K562 (cell line): ENCODE data around the gene TRIOBP. TPM values are rescaled to one million over a fixed set of nuclear protein-coding genes. Genes with fewer than 3 reads are reported as not detected.
A peak's percentile ranks its signal among the peaks of the same experiment; 100 is the strongest.

ENCODE experiments used
- ATAC-seq: fragments of 200-7000 bp; cut with Tn5 transposase; 3 replicates; pipeline ENCODE4 v1.9.1; 2020; ENCODE audit warnings: moderate library complexity
- BruUV-seq: library from RNA; stranded (reverse); fragments of 400-500 nt; replicated peaks from 2 replicates; lab custom pipeline; 2021; lab: Mats Ljungman, UMichigan
- CTCF ChIA-PET: fragments of 300-600 bp; formaldehyde crosslinking; extraction: SDS; loops from one replicate; lab custom pipeline; 2021; ENCODE audit warnings: low intra/inter-chr PET ratio; lab: Yijun Ruan, JAX
- POLR2A ChIA-PET: fragments of 300-600, 350-650 bp; sonication (Branson Sonifier 250); formaldehyde crosslinking; extraction: SDS; loops from one replicate; lab custom pipeline; 2021; ENCODE audit warnings: antibody characterized with exemption, inconsistent platforms; lab: Yijun Ruan, JAX
- DNase-seq, 4 experiments: peaks; one replicate each; pipeline versions ENCODE4 v3.0.0 to v3.0.0-alpha.2; 2011 to 2018; ENCODE audit warnings: low spot score in 3 of 4, mixed read lengths in 3 of 4; ENCODE audit errors: extremely low read depth in 1 of 4
- FAIRE-seq: peaks from 2 replicates; lab custom pipeline; 2011; peaks lifted over from hg19 to GRCh38; lab: Jason Lieb, UNC
- H2AFZ ChIP-seq: 2 replicates; pipeline ENCODE4 v1.6.0; 2011; ENCODE audit warnings: low read depth, low read length, control low read depth, inconsistent platforms
- H3K27ac ChIP-seq: fragments of 200-600 bp; 3 replicates; pipeline ENCODE4 v1.8.0; 2011; ENCODE audit warnings: low read depth, mild to moderate bottlenecking, control low read depth, inconsistent platforms, low read length, moderate library complexity, mixed read lengths; ENCODE audit errors: extremely low read depth
- H3K27me3 ChIP-seq, 2 experiments: fragments of 300-600 bp in 1 of 2; 2 replicates in 1 of 2; 3 replicates in 1 of 2; pipeline versions ENCODE4 v1.6.0 to v1.8.0; 2011; ENCODE audit warnings: inconsistent platforms in 2 of 2, low read length in 2 of 2, mild to moderate bottlenecking in 1 of 2, mixed read lengths in 1 of 2, moderate library complexity in 1 of 2; ENCODE audit not compliant: control insufficient read depth in 2 of 2, insufficient read depth in 2 of 2
- H3K36me3 ChIP-seq: fragments of 300-600 bp; 3 replicates; pipeline ENCODE4 v1.8.0; 2011; ENCODE audit warnings: mild to moderate bottlenecking, low read length, inconsistent platforms; ENCODE audit not compliant: control insufficient read depth, insufficient read depth
- H3K4me1 ChIP-seq, 2 experiments: fragments of 200-600 bp in 1 of 2; replicated peaks in 1 of 2; 2 replicates in 1 of 2; 3 replicates in 1 of 2; pipeline versions ENCODE4 v1.5.1 to v1.8.0; 2011; ENCODE audit warnings: inconsistent platforms in 2 of 2, low read length in 2 of 2, mild to moderate bottlenecking in 1 of 2, mixed read lengths in 1 of 2, moderate library complexity in 1 of 2; ENCODE audit not compliant: control insufficient read depth in 2 of 2, insufficient read depth in 2 of 2
- H3K4me2 ChIP-seq: 2 replicates; pipeline ENCODE4 v1.6.1; 2011; ENCODE audit warnings: low read length, control low read depth, inconsistent platforms, mixed read lengths; ENCODE audit not compliant: insufficient read depth
- H3K4me3 ChIP-seq: fragments of 200-600 bp; sonication (generic), shearing (Covaris generic); 2 replicates; pipeline ENCODE4 v1.5.1; 2016; ENCODE audit warnings: control low read depth, inconsistent platforms
- H3K79me2 ChIP-seq: fragments of 200-600 bp; 3 replicates; pipeline ENCODE4 v1.8.0; 2011; ENCODE audit warnings: low read length, inconsistent platforms; ENCODE audit not compliant: control insufficient read depth, insufficient read depth
- H3K9ac ChIP-seq, 2 experiments: 2 replicates each; pipeline versions ENCODE4 v1.6.0 to v1.6.1; 2011; ENCODE audit warnings: low read depth in 2 of 2, low read length in 2 of 2, control low read depth in 1 of 2, inconsistent platforms in 1 of 2, mild to moderate bottlenecking in 1 of 2, mixed read lengths in 1 of 2; ENCODE audit not compliant: insufficient read depth in 1 of 2
- H3K9me1 ChIP-seq: one replicate; pipeline ENCODE4 v1.6.0; 2011; ENCODE audit warnings: inconsistent platforms, mild to moderate bottlenecking, low read length, moderate library complexity; ENCODE audit not compliant: control insufficient read depth, insufficient read depth
- H3K9me3 ChIP-seq: replicated peaks from 2 replicates; pipeline ENCODE4 v1.5.1; 2011; ENCODE audit warnings: low read depth, low read length, inconsistent platforms; ENCODE audit not compliant: control insufficient read depth, insufficient read depth
- H4K20me1 ChIP-seq: replicated peaks from 2 replicates; pipeline ENCODE4 v1.6.1; 2011; ENCODE audit warnings: low read length, inconsistent platforms, mixed read lengths; ENCODE audit not compliant: control insufficient read depth, insufficient read depth
- BCL6 ChIP-seq: fragments of 250-450 bp; sonication (Bioruptor Pico); IDR thresholded peaks from 2 replicates; pipeline ENCODE4 v1.4.0; 2020
- GTF2A2 ChIP-seq: IDR thresholded peaks from 2 replicates; pipeline ENCODE4 v1.6.1; 2016; ENCODE audit warnings: mild to moderate bottlenecking, missing genetic modification characterization, missing compliant biosample characterization
- L3MBTL2 ChIP-seq: fragments of 450-650 bp; IDR thresholded peaks from 2 replicates; pipeline ENCODE4 v1.6.1; 2016; ENCODE audit warnings: mild to moderate bottlenecking, moderate library complexity
- MXI1 ChIP-seq: IDR thresholded peaks from 2 replicates; pipeline ENCODE4 v1.6.1; 2011; ENCODE audit warnings: low read depth, mild to moderate bottlenecking, improper control_type of control experiment, low read length
- NCOA6 ChIP-seq: fragments of 450-650 bp; IDR thresholded peaks from 2 replicates; pipeline ENCODE4 v1.6.1; 2017; ENCODE audit warnings: mild to moderate bottlenecking
- NR2C1 ChIP-seq, 2 experiments: fragments of 450-650 bp; IDR thresholded peaks; 2 replicates each; pipeline ENCODE4 v1.6.1; 2017; ENCODE audit warnings: mild to moderate bottlenecking in 2 of 2, antibody characterized with exemption in 1 of 2, inconsistent platforms in 1 of 2, missing compliant biosample characterization in 1 of 2, missing genetic modification characterization in 1 of 2
- NR4A1 ChIP-seq, 2 experiments: fragments of 250-450 bp in 1 of 2; fragments of 450-650 bp in 1 of 2; sonication (Bioruptor Pico) in 1 of 2; IDR thresholded peaks; 2 replicates each; pipeline versions ENCODE4 v1.4.0 to v1.6.1; 2016 to 2020; ENCODE audit warnings: mild to moderate bottlenecking in 2 of 2, missing compliant biosample characterization in 1 of 2, missing genetic modification characterization in 1 of 2, moderate library complexity in 1 of 2
- SIN3B ChIP-seq: fragments of 450-650 bp; IDR thresholded peaks from 2 replicates; pipeline ENCODE4 v1.6.1; 2017; ENCODE audit warnings: low read depth, mild to moderate bottlenecking, moderate library complexity
- SREBF2 ChIP-seq: sonication (generic); formaldehyde crosslinking; IDR thresholded peaks from 2 replicates; pipeline ENCODE4 v1.4.0; 2020; ENCODE audit warnings: mild to moderate bottlenecking, missing genetic modification reagents
- TBP ChIP-seq: optimal IDR thresholded peaks from 2 replicates; pipeline ENCODE3; 2011; ENCODE audit warnings: low read depth, low read length, improper control_type of control experiment
- TOE1 ChIP-seq, 2 experiments: fragments of 450-650 bp in 1 of 2; sonication (generic) in 1 of 2; formaldehyde crosslinking in 1 of 2; IDR thresholded peaks; 2 replicates each; pipeline versions ENCODE4 v1.7.1 to v1.8.0; 2016 to 2022; ENCODE audit warnings: borderline replicate concordance in 2 of 2, mild to moderate bottlenecking in 2 of 2, antibody characterized with exemption in 1 of 2, inconsistent platforms in 1 of 2, low read depth in 1 of 2, missing genetic modification reagents in 1 of 2, moderate library complexity in 1 of 2
- ZBED1 ChIP-seq: IDR thresholded peaks from 2 replicates; pipeline ENCODE4 v1.6.1; 2014
- ZKSCAN8 ChIP-seq: fragments of 200-800 bp; sonication (Bioruptor generic); IDR thresholded peaks from 2 replicates; pipeline ENCODE4 v1.6.1; 2016; ENCODE audit warnings: missing genetic modification characterization, missing compliant biosample characterization
- ZNF324 ChIP-seq: fragments of 250-450 bp; sonication (Bioruptor Pico); IDR thresholded peaks from 2 replicates; pipeline ENCODE4 v1.4.0; 2020; ENCODE audit warnings: mild to moderate bottlenecking
- WGBS: fragments of 100-300 bp; shearing (Covaris generic); methylation state at CpG from one replicate; pipeline ENCODE4 v1.1.6; 2016; ENCODE audit warnings: low coverage, mixed read lengths; ENCODE audit not compliant: insufficient coverage; ENCODE audit errors: missing lambda C conversion rate; 5-methylcytosine and 5-hydroxymethylcytosine counted together
- in situ Hi-C: fragments of 300-500 bp; cut with MboI; formaldehyde crosslinking; loops from 4 replicates; pipeline ENCODE4 v1.15.0; 2018; ENCODE audit warnings: inconsistent platforms, mixed read lengths
- intact Hi-C: fragments of 100-400 bp; cut with micrococcal nuclease; formaldehyde crosslinking; loops from 2 replicates; pipeline ENCODE4 v1.14.2; 2022
- polyA plus RNA-seq, 8 experiments: library from polyadenylated mRNA; depleted of rRNA in 4 of 8; stranded (reverse) in 5 of 8; unstranded in 3 of 8; fragments of >200 nt; fragmentation: Nextera tagmentation in 2 of 8; fragmentation: Illumina TruSeq in 1 of 8; extraction: Ambion mirVana in 2 of 8; extraction: Trizol in 1 of 8; gene quantifications; 2 replicates each; pipeline versions ENCODE4 v1.2.1 to v1.2.3, GENCODE V29; 2011 to 2014; ENCODE audit warnings: inconsistent platforms in 1 of 8, missing spikeins in 1 of 8
- total RNA-seq, 7 experiments: library from RNA; depleted of rRNA in 6 of 7; stranded (reverse); fragments of >200 nt in 6 of 7; fragmentation: Illumina TruSeq in 2 of 7; extraction: Trizol in 2 of 7; gene quantifications; 2 replicates each; pipeline versions ENCODE4 v1.2.1 to v1.2.3, GENCODE V29; 2011 to 2021; ENCODE audit warnings: low replicate concordance in 1 of 7
- TF ChIP-seq, protein P1 (sequence below), 2 experiments: fragments of 250-450 bp in 1 of 2; fragments of 450-650 bp in 1 of 2; sonication (Bioruptor Pico) in 1 of 2; IDR thresholded peaks; 2 replicates each; pipeline versions ENCODE4 v1.6.1 to v1.8.0; 2016 to 2021; ENCODE audit warnings: mild to moderate bottlenecking in 2 of 2, moderate library complexity in 2 of 2, missing compliant biosample characterization in 1 of 2, missing genetic modification characterization in 1 of 2
- TF ChIP-seq, protein P2 (sequence below): fragments of 450-650 bp; IDR thresholded peaks from 2 replicates; pipeline ENCODE4 v1.6.1; 2017; ENCODE audit warnings: antibody characterized with exemption, mild to moderate bottlenecking

The TRIOBP gene
- total and polyA plus RNA-seq, 9 of the 15 experiments (the other 6 are each of a cell fraction or from before 2014, with no cell fraction given): 0.24 to 13.8 (median 5.5) TPM

DNA sequence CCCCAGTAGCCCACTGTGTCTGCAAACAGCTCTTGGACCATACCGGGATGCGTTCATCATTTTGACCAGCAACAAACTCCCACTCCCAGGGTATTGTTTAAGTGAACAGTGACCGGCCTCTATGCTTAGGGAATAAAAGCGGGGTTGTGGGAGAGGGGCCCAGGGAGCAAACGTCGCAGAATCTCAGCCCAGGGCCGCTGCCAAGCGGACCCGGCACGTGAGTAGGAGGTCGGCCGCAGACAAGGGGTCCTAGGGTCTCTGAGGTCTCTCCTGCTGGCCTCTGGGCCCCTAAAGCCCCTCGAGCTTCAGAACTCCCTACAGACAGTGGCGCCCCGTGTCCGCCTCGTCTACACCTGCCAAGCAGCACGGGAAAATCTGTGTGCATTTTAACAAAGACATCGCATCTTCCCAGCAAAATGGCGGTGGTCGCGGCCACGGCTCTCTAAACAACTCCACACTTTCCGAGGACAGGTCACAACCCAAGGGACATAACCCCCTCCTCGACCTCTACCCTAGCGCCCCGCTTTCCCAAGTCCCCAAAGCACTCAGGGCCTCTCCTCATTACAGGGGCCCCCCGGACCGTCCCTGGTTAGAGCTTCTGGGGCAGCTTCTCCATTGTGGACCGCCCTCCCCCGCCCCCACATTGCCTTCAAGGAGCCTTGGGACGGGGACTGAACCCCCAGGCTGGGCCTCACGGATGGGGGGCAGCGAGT lies 106.9 kb downstream of the TRIOBP start:
- FAIRE-seq: no peak
- Histone ChIP-seq H3K36me3 (no peaks in the 10 kb centered on the region), H4K20me1 (no peaks in the 10 kb centered on the region), H3K4me1 (peaks cover 27 to 47% of the 10 kb centered on the region in 2 experiments), H3K4me3 (no peak overlapping the region; the same call in none of the 2 replicates), H3K9me3 (no peaks in the 10 kb centered on the region), H3K4me2 (peak overlapping the region; percentile 73), H3K27ac (peak overlapping the region; percentile 83), H3K27me3 (no peaks in the 10 kb centered on the region), H3K9me1 (no peaks in the 10 kb centered on the region), H3K9ac (peak overlapping the region; percentile 79 to 80; a peak in 3 of 4 replicates), H2AFZ (peak overlapping the region; percentile 75), H3K79me2 (peaks cover 11% of the 10 kb centered on the region)
- intact Hi-C loops: loop anchor here (2.0 kb wide), 1 partner anchor 45 kb away; the partner anchor contains the start of gene EIF3L
- WGBS: 16% methylated on average over 30 of the region's 34 CpGs
- ATAC-seq: peak; percentile 15
- no TSS peak for BruUV-seq
- ChIA-PET POLR2A (interaction anchor here (0.7 to 1.3 kb wide), 3 partner anchors 12 to 381 kb away, joined by 3 to 4 read pairs (median 3); no protein-coding TSS in a partner anchor), CTCF (no interaction called here)
- in situ Hi-C loops: no loop called here
- DNase-seq: no peak
- TF ChIP-seq ZBED1 (0 out of 2 replicates have a peak, but pooled peaks have one; percentile 6), NR4A1 (CRISPR knock-in tag; IDR thresholded peaks at IDR 0.05) (no peak), NR4A1 (tag; IDR thresholded peaks at IDR 0.05) (0 out of 2 replicates have a peak, but pooled peaks have one; percentile 39), SIN3B (no peak), NR2C1 (IDR thresholded peaks at IDR 0.05) (no peak), NR2C1 (tag; IDR thresholded peaks at IDR 0.05) (peak; percentile 54; the same call in 1 of the 2 replicates), SREBF2 (no peak), MXI1 (no peak), BCL6 (CRISPR knock-in tag) (no peak), ZKSCAN8 (CRISPR knock-in tag) (peak; percentile 13; the same call in 1 of the 2 replicates), ZNF324 (CRISPR knock-in tag) (no peak), NCOA6 (no peak), TOE1 (IDR thresholded peaks at IDR 0.05; ENCODE audit: borderline replicate concordance) (0 out of 2 replicates have a peak, but pooled peaks have one; percentile 48), TOE1 (CRISPR knock-in tag; IDR thresholded peaks at IDR 0.05; ENCODE audit: borderline replicate concordance, low read depth) (no peak), GTF2A2 (tag) (peak; percentile 48; the same call in 1 of the 2 replicates), L3MBTL2 (peak; percentile 44; the same call in 1 of the 2 replicates), TBP (peak; percentile 22)
- TF ChIP-seq, protein P1, sequence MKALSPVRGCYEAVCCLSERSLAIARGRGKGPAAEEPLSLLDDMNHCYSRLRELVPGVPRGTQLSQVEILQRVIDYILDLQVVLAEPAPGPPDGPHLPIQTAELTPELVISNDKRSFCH (CRISPR knock-in tag; IDR thresholded peaks at IDR 0.05): no peak
- TF ChIP-seq, protein P1 (tag; IDR thresholded peaks at IDR 0.05): 0 out of 2 replicates have a peak, but pooled peaks have one; percentile 62
- TF ChIP-seq, protein P2, sequence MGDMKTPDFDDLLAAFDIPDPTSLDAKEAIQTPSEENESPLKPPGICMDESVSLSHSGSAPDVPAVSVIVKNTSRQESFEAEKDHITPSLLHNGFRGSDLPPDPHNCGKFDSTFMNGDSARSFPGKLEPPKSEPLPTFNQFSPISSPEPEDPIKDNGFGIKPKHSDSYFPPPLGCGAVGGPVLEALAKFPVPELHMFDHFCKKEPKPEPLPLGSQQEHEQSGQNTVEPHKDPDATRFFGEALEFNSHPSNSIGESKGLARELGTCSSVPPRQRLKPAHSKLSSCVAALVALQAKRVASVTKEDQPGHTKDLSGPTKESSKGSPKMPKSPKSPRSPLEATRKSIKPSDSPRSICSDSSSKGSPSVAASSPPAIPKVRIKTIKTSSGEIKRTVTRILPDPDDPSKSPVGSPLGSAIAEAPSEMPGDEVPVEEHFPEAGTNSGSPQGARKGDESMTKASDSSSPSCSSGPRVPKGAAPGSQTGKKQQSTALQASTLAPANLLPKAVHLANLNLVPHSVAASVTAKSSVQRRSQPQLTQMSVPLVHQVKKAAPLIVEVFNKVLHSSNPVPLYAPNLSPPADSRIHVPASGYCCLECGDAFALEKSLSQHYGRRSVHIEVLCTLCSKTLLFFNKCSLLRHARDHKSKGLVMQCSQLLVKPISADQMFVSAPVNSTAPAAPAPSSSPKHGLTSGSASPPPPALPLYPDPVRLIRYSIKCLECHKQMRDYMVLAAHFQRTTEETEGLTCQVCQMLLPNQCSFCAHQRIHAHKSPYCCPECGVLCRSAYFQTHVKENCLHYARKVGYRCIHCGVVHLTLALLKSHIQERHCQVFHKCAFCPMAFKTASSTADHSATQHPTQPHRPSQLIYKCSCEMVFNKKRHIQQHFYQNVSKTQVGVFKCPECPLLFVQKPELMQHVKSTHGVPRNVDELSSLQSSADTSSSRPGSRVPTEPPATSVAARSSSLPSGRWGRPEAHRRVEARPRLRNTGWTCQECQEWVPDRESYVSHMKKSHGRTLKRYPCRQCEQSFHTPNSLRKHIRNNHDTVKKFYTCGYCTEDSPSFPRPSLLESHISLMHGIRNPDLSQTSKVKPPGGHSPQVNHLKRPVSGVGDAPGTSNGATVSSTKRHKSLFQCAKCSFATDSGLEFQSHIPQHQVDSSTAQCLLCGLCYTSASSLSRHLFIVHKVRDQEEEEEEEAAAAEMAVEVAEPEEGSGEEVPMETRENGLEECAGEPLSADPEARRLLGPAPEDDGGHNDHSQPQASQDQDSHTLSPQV: peak; percentile 63; the same call in 1 of the 2 replicates
